Neutrophil (primary cell): ENCODE results near the gene SUSD4.

Experiments
- H3K27ac ChIP-seq: fragments of 200-600 bp; sonication (generic); 2 replicates; pipeline ENCODE4 v1.5.1; 2016; ENCODE audit warnings: mild to moderate bottlenecking, moderate library complexity
- H3K27me3 ChIP-seq: fragments of 200-600 bp; sonication (generic); 2 replicates; pipeline ENCODE4 v1.6.0; 2016; ENCODE audit warnings: mild to moderate bottlenecking
- H3K36me3 ChIP-seq: fragments of 200-600 bp; sonication (generic); 2 replicates; pipeline ENCODE4 v1.5.1; 2017
- H3K4me1 ChIP-seq, 2 experiments: fragments of 200-600 bp in 1 of 2; sonication (generic) in 1 of 2; 1 replicate in 1 of 2; 2 replicates in 1 of 2; pipeline versions ENCODE4 v1.5.1 to v1.6.1; 2013 to 2016; ENCODE audit warnings: low read depth in 1 of 2, low read length in 1 of 2, mild to moderate bottlenecking in 1 of 2, moderate library complexity in 1 of 2; ENCODE audit not compliant: control insufficient read depth in 1 of 2, insufficient read depth in 1 of 2
- H3K4me3 ChIP-seq, 2 experiments: fragments of 200-600 bp in 1 of 2; sonication (generic) in 1 of 2; 1 replicate in 1 of 2; 2 replicates in 1 of 2; pipeline ENCODE4 v1.5.1; 2013 to 2016; ENCODE audit warnings: low read depth in 1 of 2, low read length in 1 of 2, mild to moderate bottlenecking in 1 of 2, moderate library complexity in 1 of 2
- H3K9me3 ChIP-seq: fragments of 200-600 bp; sonication (generic); 2 replicates; pipeline ENCODE4 v1.5.1; 2016
- TF ChIP-seq, protein P1 (sequence below): fragments of 200-600 bp; sonication (generic); IDR thresholded peaks from 2 replicates; pipeline ENCODE4 v1.5.1; 2016; ENCODE audit warnings: antibody characterized with exemption

The SUSD4 gene

DNA sequence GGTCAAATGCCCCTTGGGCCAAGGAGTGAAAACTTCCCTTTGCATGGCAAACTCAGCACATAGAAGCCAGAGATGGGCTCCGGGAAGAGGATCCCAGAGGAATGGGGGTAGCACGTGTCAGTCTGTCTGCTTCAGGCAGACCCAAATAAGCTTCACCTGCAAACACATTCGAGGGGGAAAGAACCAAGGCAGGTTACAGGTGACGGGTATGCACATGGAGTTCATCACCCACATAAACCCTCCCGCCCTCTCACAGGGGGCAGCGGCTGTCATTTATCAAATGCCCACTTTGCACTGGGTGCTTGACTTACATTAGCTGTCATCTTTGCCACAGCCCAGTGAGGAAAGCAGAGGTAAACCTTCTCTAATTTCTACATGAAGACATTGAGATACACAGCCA lies 147.9 kb downstream of the SUSD4 start:
- TF ChIP-seq, protein P1, sequence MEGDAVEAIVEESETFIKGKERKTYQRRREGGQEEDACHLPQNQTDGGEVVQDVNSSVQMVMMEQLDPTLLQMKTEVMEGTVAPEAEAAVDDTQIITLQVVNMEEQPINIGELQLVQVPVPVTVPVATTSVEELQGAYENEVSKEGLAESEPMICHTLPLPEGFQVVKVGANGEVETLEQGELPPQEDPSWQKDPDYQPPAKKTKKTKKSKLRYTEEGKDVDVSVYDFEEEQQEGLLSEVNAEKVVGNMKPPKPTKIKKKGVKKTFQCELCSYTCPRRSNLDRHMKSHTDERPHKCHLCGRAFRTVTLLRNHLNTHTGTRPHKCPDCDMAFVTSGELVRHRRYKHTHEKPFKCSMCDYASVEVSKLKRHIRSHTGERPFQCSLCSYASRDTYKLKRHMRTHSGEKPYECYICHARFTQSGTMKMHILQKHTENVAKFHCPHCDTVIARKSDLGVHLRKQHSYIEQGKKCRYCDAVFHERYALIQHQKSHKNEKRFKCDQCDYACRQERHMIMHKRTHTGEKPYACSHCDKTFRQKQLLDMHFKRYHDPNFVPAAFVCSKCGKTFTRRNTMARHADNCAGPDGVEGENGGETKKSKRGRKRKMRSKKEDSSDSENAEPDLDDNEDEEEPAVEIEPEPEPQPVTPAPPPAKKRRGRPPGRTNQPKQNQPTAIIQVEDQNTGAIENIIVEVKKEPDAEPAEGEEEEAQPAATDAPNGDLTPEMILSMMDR = no peak
- H3K4me3 ChIP-seq = no peak overlapping the region

DNA sequence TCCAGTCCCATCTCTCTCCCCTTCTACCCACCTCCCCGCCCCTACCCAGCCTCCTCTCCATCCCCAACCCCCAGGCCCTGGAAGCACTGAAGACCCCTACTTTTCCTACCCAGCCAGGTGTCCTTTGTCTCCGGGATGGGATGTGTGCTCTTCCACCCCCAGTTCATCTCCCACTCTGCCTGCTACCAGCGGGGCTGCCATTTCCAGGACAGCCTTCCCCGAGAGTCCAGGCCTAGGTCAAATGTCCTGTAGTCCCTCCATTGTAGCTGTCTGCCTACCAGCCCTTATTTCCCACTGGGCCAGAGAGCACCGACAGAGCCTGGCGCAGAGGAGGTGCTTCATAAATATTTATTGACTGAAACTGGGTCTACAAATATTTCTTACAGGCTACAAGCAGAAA lies 148.9 kb downstream of the SUSD4 start:
- TF ChIP-seq, protein P1 = no peak

More for the DNA sequence above, 147.9 kb downstream of the SUSD4 start:
- no peaks in the 10 kb centered on the region for H3K36me3 ChIP-seq
- no peak overlapping the region for H3K27ac ChIP-seq
- H3K27me3 ChIP-seq = no peaks in the 10 kb centered on the region
- H3K4me1 ChIP-seq = no peaks in the 10 kb centered on the region
- H3K9me3 ChIP-seq = no peaks in the 10 kb centered on the region

DNA sequence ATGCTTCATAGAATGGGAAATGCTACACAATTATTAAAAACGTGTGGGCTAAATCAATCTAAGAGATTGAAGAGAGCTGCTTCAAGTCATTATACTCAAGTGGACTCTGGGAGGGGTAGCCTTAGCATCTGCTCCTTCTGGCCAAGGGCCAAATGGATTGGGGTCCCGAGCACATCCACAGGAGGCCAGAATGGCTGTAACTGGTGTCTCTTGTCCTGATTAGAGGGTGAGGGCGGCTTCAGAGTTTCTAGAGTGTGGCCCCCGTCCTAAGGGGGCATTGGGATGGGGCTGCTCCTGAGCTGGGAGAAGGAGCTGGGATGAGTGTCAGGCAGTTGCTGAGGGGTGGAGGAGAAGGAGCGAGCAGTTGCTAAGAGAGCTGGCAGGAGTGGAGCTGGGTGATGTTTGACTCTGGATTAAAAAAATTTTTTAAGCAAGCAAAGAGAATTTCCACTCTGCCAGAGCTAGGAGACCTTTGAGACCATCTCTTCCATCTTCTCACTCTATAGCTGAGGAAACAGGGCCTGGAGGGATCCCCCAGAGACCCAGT lies 149.6 kb downstream of the SUSD4 start:
- Histone ChIP-seq H3K4me1 (no peaks in the 10 kb centered on the region), H3K9me3 (no peaks in the 10 kb centered on the region), H3K36me3 (no peaks in the 10 kb centered on the region), H3K27ac (no peak overlapping the region), H3K4me3 (no peak overlapping the region), H3K27me3 (no peaks in the 10 kb centered on the region)
- TF ChIP-seq, protein P1 = no peak

More for the DNA sequence above, 148.9 kb downstream of the SUSD4 start:
- no peaks in the 10 kb centered on the region for H3K36me3 ChIP-seq
- H3K27me3 ChIP-seq = no peaks in the 10 kb centered on the region
- no peaks in the 10 kb centered on the region for H3K4me1 ChIP-seq
- H3K4me3 ChIP-seq = no peak overlapping the region
- H3K27ac ChIP-seq = no peak overlapping the region
- H3K9me3 ChIP-seq = no peaks in the 10 kb centered on the region

DNA sequence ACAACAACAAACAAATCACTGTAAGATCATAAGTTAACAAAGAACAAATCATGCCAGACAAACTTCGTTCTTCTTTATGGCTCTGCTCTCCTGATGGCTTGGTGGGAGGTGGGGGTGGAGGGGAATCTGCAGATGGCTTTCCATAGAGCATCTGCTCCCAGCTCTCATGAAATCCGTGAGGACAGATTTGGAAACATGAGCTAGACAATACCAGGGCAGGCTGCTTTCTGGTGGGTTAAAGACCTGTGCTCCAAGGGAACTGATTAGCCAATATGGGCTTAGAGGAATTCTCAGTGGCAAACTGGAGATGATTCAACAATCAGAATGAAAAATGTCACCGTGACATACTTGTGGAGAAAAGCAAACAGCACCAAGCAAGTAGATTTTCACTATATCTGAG lies 151.5 kb downstream of the SUSD4 start:
- TF ChIP-seq, protein P1 = no peak
- H3K27me3 ChIP-seq = no peaks in the 10 kb centered on the region
- no peak overlapping the region for H3K27ac ChIP-seq
- H3K36me3 ChIP-seq = no peaks in the 10 kb centered on the region
- no peaks in the 10 kb centered on the region for H3K9me3 ChIP-seq
- H3K4me3 ChIP-seq = no peak overlapping the region
- H3K4me1 ChIP-seq = no peaks in the 10 kb centered on the region

DNA sequence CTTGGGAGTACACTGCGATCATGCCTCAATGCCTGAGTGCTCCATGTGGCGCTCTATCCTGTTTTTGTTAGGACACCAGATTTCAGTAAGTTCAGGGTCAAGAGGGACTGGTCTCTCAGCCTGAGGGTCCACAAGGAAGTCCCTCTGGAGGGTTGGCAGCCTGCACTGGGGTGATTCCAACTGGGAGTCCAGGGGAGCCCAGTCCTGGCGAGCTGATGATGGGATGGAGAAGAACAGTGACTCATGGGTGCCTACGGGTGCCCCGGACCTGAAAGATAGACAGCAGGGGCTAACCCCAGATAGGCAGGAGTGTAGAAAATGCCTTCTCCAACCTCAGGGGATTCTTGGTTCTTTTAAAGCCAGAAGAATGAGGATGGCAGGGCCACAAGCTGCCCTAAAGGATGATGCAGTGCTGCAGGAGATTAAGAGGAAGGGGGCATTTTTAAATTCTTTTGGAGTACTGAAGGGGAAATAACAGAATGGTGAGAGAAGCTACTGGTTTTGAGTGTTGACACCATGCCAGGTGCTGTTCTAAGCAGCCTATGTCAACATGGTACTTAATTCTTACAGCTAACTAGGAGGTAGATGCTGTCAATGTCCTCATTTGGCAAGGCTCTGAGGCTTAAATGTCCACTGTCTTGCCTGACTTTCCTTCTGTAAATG lies 152.5 kb downstream of the SUSD4 start:
- H3K4me1 ChIP-seq = no peaks in the 10 kb centered on the region
- no peak overlapping the region for H3K4me3 ChIP-seq
- TF ChIP-seq, protein P1 = no peak
- no peaks in the 10 kb centered on the region for H3K27me3 ChIP-seq
- H3K36me3 ChIP-seq = no peaks in the 10 kb centered on the region
- no peaks in the 10 kb centered on the region for H3K9me3 ChIP-seq
- H3K27ac ChIP-seq = no peak overlapping the region
